GM12878 (cell line): ENCODE measurements around the gene NUP210.

Experiments
- CTCF ChIP-seq, 3 experiments: IDR thresholded peaks in 2 of 3; conservative IDR thresholded peaks in 1 of 3; 2 replicates each; pipeline ENCODE4 v1.5.1; 2011; ENCODE audit warnings: low read depth in 3 of 3, low read length in 3 of 3, mild to moderate bottlenecking in 3 of 3, control low read depth in 2 of 3, moderate library complexity in 2 of 3, inconsistent platforms in 1 of 3, mixed read lengths in 1 of 3; ENCODE audit not compliant: control insufficient read depth in 2 of 3, insufficient read depth in 1 of 3; ENCODE audit errors: extremely low read depth in 1 of 3
- POLR2A ChIP-seq: IDR thresholded peaks from 2 replicates; pipeline ENCODE4 v1.6.1; 2011; ENCODE audit warnings: low read depth, mild to moderate bottlenecking, low read length
- WRNIP1 ChIP-seq: IDR thresholded peaks from 2 replicates; pipeline ENCODE4 v1.6.1; 2011; ENCODE audit warnings: low read depth, low read length, improper control_type of control experiment, borderline replicate concordance
- ZNF274 ChIP-seq: IDR thresholded peaks from one replicate; pipeline ENCODE4 v1.8.0; 2011; ENCODE audit not compliant: insufficient read length, insufficient read depth

- TF ChIP-seq WRNIP1 = no peak
- TF ChIP-seq POLR2A = no peak
- TF ChIP-seq CTCF (IDR thresholded peaks at IDR 0.05 in 2 of 3, conservative IDR thresholded peaks at IDR 0.05 in 1 of 3; ENCODE audit: control insufficient read depth in 2 of 3, extremely low read depth in 1 of 3, insufficient read depth in 1 of 3, low read depth in 3 of 3, low read length in 3 of 3) = no peak
- TF ChIP-seq ZNF274 = no peak
Observed at GRCh38 chr3:13457593-13457992, 37.5 kb upstream of the NUP210 start.
